Renal cortical epithelial cell (primary cell): ENCODE measurements around the gene FYN. TPM values are rescaled to one million over a fixed set of nuclear protein-coding genes. Genes with fewer than 3 reads are reported as not detected.

Experiments
- DNase-seq: peaks from one replicate; pipeline ENCODE4 v3.0.0-alpha.2; 2011; ENCODE audit warnings: low read depth
- total RNA-seq: library from RNA; depleted of rRNA; stranded (reverse); fragments of >200 nt; gene quantifications from 2 replicates; pipeline ENCODE4 v1.2.3, GENCODE V29; 2014

The FYN gene
- total RNA-seq, 1 donor from 2014 or later: 39.4 TPM

- peak; percentile 77 for DNase-seq
Measured at GRCh38 chr6:111806561-111807497, 66.4 kb downstream of the FYN start.

GRCh38 chr6:111806165-111806547, 67.1 kb downstream of the FYN start:
- DNase-seq: no peak

GRCh38 chr6:111805511-111806164, 67.6 kb downstream of the FYN start:
- peak; percentile 97 for DNase-seq

- peak; percentile 88 for DNase-seq
Measured at GRCh38 chr6:111804627-111805235, 68.5 kb downstream of the FYN start.

- DNase-seq: no peak
Measured at GRCh38 chr6:111803804-111804203, 69.4 kb downstream of the FYN start.

GRCh38 chr6:111803371-111803770, 69.9 kb downstream of the FYN start:
- DNase-seq: no peak

- no peak for DNase-seq
Measured at GRCh38 chr6:111802720-111803330, 70.4 kb downstream of the FYN start.

- DNase-seq: no peak
Measured at GRCh38 chr6:111802015-111802414, 71.2 kb downstream of the FYN start.

- DNase-seq: no peak
Measured at GRCh38 chr6:111800821-111801220, 72.4 kb downstream of the FYN start.

- no peak for DNase-seq
Measured at GRCh38 chr6:111800259-111800765, 72.9 kb downstream of the FYN start.

- DNase-seq: peak; percentile 21
Measured at GRCh38 chr6:111799576-111800258, 73.5 kb downstream of the FYN start.

- DNase-seq: no peak
Measured at GRCh38 chr6:111798281-111798725, 74.9 kb downstream of the FYN start.

- no peak for DNase-seq
Measured at GRCh38 chr6:111796310-111796918, 76.8 kb downstream of the FYN start.

- DNase-seq: no peak
Measured at GRCh38 chr6:111795558-111795957, 77.7 kb downstream of the FYN start.

GRCh38 chr6:111794727-111795452, 78.4 kb downstream of the FYN start:
- DNase-seq: peak; percentile 13

GRCh38 chr6:111794300-111794699, 79.0 kb downstream of the FYN start:
- no peak for DNase-seq

GRCh38 chr6:111793711-111794111, 79.5 kb downstream of the FYN start:
- no peak for DNase-seq

- DNase-seq: no peak
Measured at GRCh38 chr6:111792914-111793700, 80.1 kb downstream of the FYN start.

- no peak for DNase-seq
Measured at GRCh38 chr6:111792241-111792640, 81.0 kb downstream of the FYN start.
